NB4 (cell line): ENCODE results near the gene ANKZF1.

Experiments used
- CTCF ChIP-seq: IDR thresholded peaks from one replicate; pipeline ENCODE4 v1.5.1; 2012; ENCODE audit warnings: low read depth, low read length
- TF ChIP-seq, protein P1 (sequence below): IDR thresholded peaks from 2 replicates; pipeline ENCODE4 v1.6.1; 2011; ENCODE audit warnings: low read depth, low read length

GRCh38 chr2:219210196-219210885 lies 19.3 kb upstream of the ANKZF1 start:
- TF ChIP-seq CTCF = no peak
- TF ChIP-seq, protein P1, sequence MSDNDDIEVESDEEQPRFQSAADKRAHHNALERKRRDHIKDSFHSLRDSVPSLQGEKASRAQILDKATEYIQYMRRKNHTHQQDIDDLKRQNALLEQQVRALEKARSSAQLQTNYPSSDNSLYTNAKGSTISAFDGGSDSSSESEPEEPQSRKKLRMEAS = no peak
